LNCaP clone FGC (cell line): ENCODE data around the gene PRTN3.
A peak's percentile ranks its signal among the peaks of the same experiment; 100 is the strongest.
"Not testable (repeated sequence)": the region's sequence is repeated elsewhere in the genome, so short reads cannot be mapped to it uniquely, and the experiment has no call there.

Source experiments
- DNase-seq: peaks from one replicate; pipeline ENCODE4 v3.0.0-alpha.2; 2011; ENCODE audit warnings: low read depth
- H3K4me3 ChIP-seq: 2 replicates; pipeline ENCODE4 v1.5.1; 2011; ENCODE audit warnings: mild to moderate bottlenecking, low read depth, low read length, control low read depth
- CTCF ChIP-seq: IDR thresholded peaks from 2 replicates; pipeline ENCODE4 v1.5.1; 2012; ENCODE audit warnings: mild to moderate bottlenecking; ENCODE audit not compliant: control insufficient read depth, insufficient read depth; ENCODE audit errors: extremely low read depth

PRTN3 gene

GRCh38 chr19:831407-832369 is 9.1 kb upstream of the PRTN3 start:
- TF ChIP-seq CTCF, result no peak
- DNase-seq, result no peak
- no peak overlapping the region for H3K4me3 ChIP-seq

GRCh38 chr19:834216-834615 is 6.6 kb upstream of the PRTN3 start:
- H3K4me3 ChIP-seq, result no peak overlapping the region
- no peak for TF ChIP-seq CTCF
- DNase-seq, result no peak

- DNase-seq, result no peak
- TF ChIP-seq CTCF, result no peak
- H3K4me3 ChIP-seq, result no peak overlapping the region
Measured at GRCh38 chr19:835210-835810, 5.5 kb upstream of the PRTN3 start.

- H3K4me3 ChIP-seq, DNase-seq: not testable (repeated sequence)
Measured at GRCh38 chr19:842802-843179, 2.0 kb downstream of the PRTN3 start.

- no peak for DNase-seq
- 0 out of 2 replicates have a peak overlapping the region, but pooled peaks have one; percentile 18 for H3K4me3 ChIP-seq
- TF ChIP-seq CTCF, result no peak
Measured at GRCh38 chr19:843180-843835, 2.5 kb downstream of the PRTN3 start.

- H3K4me3 ChIP-seq, result 0 out of 2 replicates have a peak overlapping the region, but pooled peaks have one; percentile 18
- no peak for TF ChIP-seq CTCF
- DNase-seq, result no peak
Measured at GRCh38 chr19:843836-844545, 3.2 kb downstream of the PRTN3 start.

- TF ChIP-seq CTCF, result no peak
- DNase-seq, result no peak
- no peak overlapping the region for H3K4me3 ChIP-seq
Measured at GRCh38 chr19:844546-844971, 3.8 kb downstream of the PRTN3 start.
